Hematopoietic multipotent progenitor cell (in vitro differentiated cells): ENCODE measurements around the gene FCHO1. TPM values are rescaled to one million over a fixed set of nuclear protein-coding genes. Genes with fewer than 3 reads are reported as not detected.

Experiments used
- DNase-seq, 3 donors: peaks; one replicate each; pipeline ENCODE4 v3.0.0-alpha.2; 2011 to 2015; ENCODE audit warnings: low read depth in 2 of 3, low spot score in 2 of 3
- total RNA-seq: library from RNA; depleted of rRNA; stranded (reverse); fragments of >200 nt; gene quantifications from one replicate; pipeline ENCODE4 v1.2.3, GENCODE V29; 2012

Gene FCHO1
- 41.7 TPM for total RNA-seq

- peak; percentile 63 to 86 (median 78) for DNase-seq
These were observed at the start of gene FCHO1 for GRCh38 chr19:17751103-17751911. TSS of gene FCHO1 (plus strand) at chr19:17751477. CDS start at chr19:17755165, 3,688 bp downstream.

- DNase-seq, result peak in 2 of 3 donors; percentile 69 to 80
These were observed 47.3 kb upstream of the FCHO1 start for GRCh38 chr19:17703824-17704463.

- no peak for DNase-seq
These were observed 44.5 kb upstream of the FCHO1 start for GRCh38 chr19:17706750-17707181.

- no peak for DNase-seq
These were observed 39.4 kb upstream of the FCHO1 start for GRCh38 chr19:17711851-17712250.

GRCh38 chr19:17716309-17716929 is 34.9 kb upstream of the FCHO1 start:
- DNase-seq, result no peak

GRCh38 chr19:17718550-17718946 is 32.7 kb upstream of the FCHO1 start:
- no peak for DNase-seq

GRCh38 chr19:17718947-17719711 is 32.1 kb upstream of the FCHO1 start, which contains the start of gene MAP1S:
TSS of gene MAP1S (plus strand) at chr19:17719480. CDS start at chr19:17719503, 23 bp downstream.
- DNase-seq, result peak in 2 of 3 donors; percentile 49 to 52

- DNase-seq, result no peak
These were observed 31.4 kb upstream of the FCHO1 start for GRCh38 chr19:17719730-17720400.

- no peak for DNase-seq
These were observed 30.8 kb upstream of the FCHO1 start for GRCh38 chr19:17720440-17720839.

- DNase-seq, result no peak
These were observed 30.1 kb upstream of the FCHO1 start for GRCh38 chr19:17721111-17721628.

GRCh38 chr19:17721821-17722220 is 29.5 kb upstream of the FCHO1 start:
- peak in 2 of 3 donors; percentile 27 to 43 for DNase-seq

GRCh38 chr19:17722655-17723240 is 28.5 kb upstream of the FCHO1 start:
- no peak for DNase-seq

- no peak for DNase-seq
These were observed 26.6 kb upstream of the FCHO1 start for GRCh38 chr19:17724655-17725054.

GRCh38 chr19:17725422-17726078 is 25.7 kb upstream of the FCHO1 start:
- no peak for DNase-seq

GRCh38 chr19:17726136-17726741 is 25.0 kb upstream of the FCHO1 start:
- no peak for DNase-seq

GRCh38 chr19:17726964-17727773 is 24.1 kb upstream of the FCHO1 start:
- DNase-seq, result no peak

GRCh38 chr19:17727843-17728242 is 23.4 kb upstream of the FCHO1 start:
- DNase-seq, result no peak

- DNase-seq, result no peak
These were observed 18.1 kb upstream of the FCHO1 start for GRCh38 chr19:17733127-17733526.
